Naive thymus-derived CD4-positive, alpha-beta T cell (primary cell): ENCODE data around the gene FAAH. TPM values are rescaled to one million over a fixed set of nuclear protein-coding genes. Genes with fewer than 3 reads are reported as not detected.
"Not testable (repeated sequence)": the region's sequence is repeated elsewhere in the genome, so short reads cannot be mapped to it uniquely, and the experiment has no call there.

ENCODE experiments used
- ATAC-seq: fragments of 150-1000 bp; cut with Tn5 transposase; 2 replicates; pipeline ENCODE4 v1.10.0; 2021; ENCODE audit warnings: mild to moderate bottlenecking, moderate library complexity
- CTCF ChIA-PET: fragments of 350-600 bp; sonication (Branson Sonifier 250); formaldehyde crosslinking; loops from one replicate; lab custom pipeline; 2021; ENCODE audit warnings: antibody characterized with exemption; lab: Charles Lee
- POLR2A ChIA-PET: fragments of 350-600 bp; sonication (Branson Sonifier 250); formaldehyde crosslinking; loops from one replicate; lab custom pipeline; 2021; ENCODE audit warnings: antibody characterized with exemption, inconsistent platforms; lab: Charles Lee
- DNase-seq, 9 donors: peaks; one replicate each; pipeline versions ENCODE4 v3.0.0 to v3.0.0-alpha.2; 2020 to 2022; ENCODE audit warnings: mixed read lengths in 1 of 9
- H3K27ac ChIP-seq: one replicate; pipeline ENCODE4 v1.7.0; 2013; ENCODE audit warnings: mild to moderate bottlenecking, low read depth, low read length, moderate library complexity
- H3K27me3 ChIP-seq, 2 donors: one replicate each; pipeline ENCODE4 v1.7.0; 2013; ENCODE audit warnings: low read length in 2 of 2, mild to moderate bottlenecking in 2 of 2, moderate library complexity in 2 of 2; ENCODE audit not compliant: control insufficient read depth in 2 of 2, insufficient read depth in 2 of 2
- H3K36me3 ChIP-seq, 3 experiments: 1 replicate in 2 of 3; 2 replicates in 1 of 3; pipeline ENCODE4 v1.7.0; 2013; ENCODE audit warnings: low read length in 3 of 3, mild to moderate bottlenecking in 3 of 3, moderate library complexity in 1 of 3; ENCODE audit not compliant: insufficient read depth in 3 of 3, control insufficient read depth in 2 of 3
- H3K4me1 ChIP-seq, 2 donors: one replicate each; pipeline ENCODE4 v1.7.0; 2013; ENCODE audit warnings: low read length in 2 of 2, mild to moderate bottlenecking in 2 of 2, moderate library complexity in 1 of 2; ENCODE audit not compliant: control insufficient read depth in 2 of 2, insufficient read depth in 2 of 2
- H3K4me3 ChIP-seq: 2 replicates; pipeline ENCODE4 v1.7.0; 2013; ENCODE audit warnings: mild to moderate bottlenecking, low read length
- H3K9me3 ChIP-seq, 3 experiments: 1 replicate in 2 of 3; 2 replicates in 1 of 3; pipeline ENCODE4 v1.7.0; 2013; ENCODE audit warnings: low read length in 3 of 3; ENCODE audit not compliant: control insufficient read depth in 2 of 3
- H3K27ac Mint-ChIP-seq, 9 donors: one replicate each; pipeline ENCODE4 v1.8.0; 2020 to 2022; ENCODE audit warnings: mixed read lengths in 9 of 9, mild to moderate bottlenecking in 8 of 9, moderate library complexity in 5 of 9, inconsistent platforms in 2 of 9
- H3K27me3 Mint-ChIP-seq, 5 donors: one replicate each; pipeline ENCODE4 v1.8.0; 2021 to 2022; ENCODE audit warnings: mixed read lengths in 5 of 5, mild to moderate bottlenecking in 1 of 5
- H3K36me3 Mint-ChIP-seq, 5 donors: one replicate each; pipeline ENCODE4 v1.8.0; 2020 to 2022; ENCODE audit warnings: mixed read lengths in 5 of 5, mild to moderate bottlenecking in 3 of 5, inconsistent platforms in 1 of 5
- H3K4me1 Mint-ChIP-seq, 7 donors: one replicate each; pipeline ENCODE4 v1.8.0; 2020 to 2022; ENCODE audit warnings: mixed read lengths in 7 of 7, mild to moderate bottlenecking in 3 of 7, inconsistent platforms in 1 of 7
- H3K4me3 Mint-ChIP-seq, 10 donors: one replicate each; pipeline ENCODE4 v1.8.0; 2020 to 2022; ENCODE audit warnings: mild to moderate bottlenecking in 10 of 10, mixed read lengths in 10 of 10, moderate library complexity in 6 of 10, inconsistent platforms in 2 of 10
- H3K9me3 Mint-ChIP-seq, 11 donors: one replicate each; pipeline ENCODE4 v1.8.0; 2020 to 2022; ENCODE audit warnings: mixed read lengths in 11 of 11, mild to moderate bottlenecking in 4 of 11, inconsistent platforms in 1 of 11, moderate library complexity in 1 of 11
- intact Hi-C, 2 donors: fragments of 100-400 bp; cut with micrococcal nuclease; formaldehyde crosslinking; loops; one replicate each; pipeline ENCODE4 v1.15.1; 2023
- polyA plus RNA-seq, 2 donors: library from polyadenylated mRNA; unstranded; fragments of 300-500 nt; fragmentation: Illumina TruSeq; gene quantifications; one replicate each; pipeline ENCODE4 v1.2.3, GENCODE V29; 2021
- total RNA-seq, 6 experiments: library from RNA in 5 of 6; stranded (reverse) in 5 of 6; gene quantifications; 1 replicate in 5 of 6; 2 replicates in 1 of 6; pipeline ENCODE4 v1.2.3 and lab custom pipeline; 2021 to 2026

Gene FAAH
- total RNA-seq (10 to 100 TPM in 2 of 5 experiments, 1 to 10 TPM in 3; 3.8 to 17.1 (median 8.5) TPM), polyA plus RNA-seq (1 to 10 TPM; 1.6 to 4.3 TPM), total RNA-seq (lab: John Stamatoyannopoulos, UW) (5.7 reads per million, percentile 26 among the genes with 10 or more reads in this experiment)

- Histone ChIP-seq H3K9me3 (peaks cover 0 to 14% (median 0%) of the 10 kb centered on the region in 3 experiments), H3K36me3 (no peaks in the 10 kb centered on the region), H3K4me1 (no peaks in the 10 kb centered on the region), H3K27me3 (no peaks in the 10 kb centered on the region), H3K27ac (no peak within 1 kb of the TSS), H3K4me3 (peak within 1 kb of the TSS; percentile 43)
- Mint-ChIP-seq H3K4me1 (peaks cover 0 to 23% (median 11%) of the 10 kb centered on the region in 7 donors), H3K27ac (peak within 1 kb of the TSS in 4 of 9 donors; percentile 57 to 86 (median 64)), H3K9me3 (peaks cover 0 to 20% (median 10%) of the 10 kb centered on the region in 11 donors), H3K4me3 (peak within 1 kb of the TSS; percentile 70 to 93 (median 84)), H3K36me3 (peaks cover 4 to 23% (median 13%) of the 10 kb centered on the region in 5 donors), H3K27me3 (peaks cover 25 to 46% (median 32%) of the 10 kb centered on the region in 5 donors)
- POLR2A ChIA-PET, result no interaction called here
- intact Hi-C loops, result no loop called here
- CTCF ChIA-PET, result no interaction called here
- peak; percentile 83 for ATAC-seq
- DNase-seq, result peak; percentile 27 to 63 (median 49)
These were observed at the start of gene FAAH for GRCh38 chr1:46394108-46394871. FAAH (plus strand) TSS chr1:46394317; CDS start chr1:46394349, 32 bp downstream.

- DNase-seq (no peak), ATAC-seq (no peak)
- peaks cover 5% of the 10 kb centered on the region in 2 donors for H3K4me1 ChIP-seq
- H3K36me3 ChIP-seq, result peaks cover 2 to 50% (median 2%) of the 10 kb centered on the region in 3 experiments
- POLR2A ChIA-PET, result interaction anchor here (1.1 kb wide), 1 partner anchor 97 kb away, joined by 3 read pairs; no protein-coding TSS in a partner anchor
- H3K27ac ChIP-seq, result no peak overlapping the region
- no peaks in the 10 kb centered on the region for H3K27me3 Mint-ChIP-seq
- no peaks in the 10 kb centered on the region for H3K9me3 ChIP-seq
- peaks cover 4 to 42% (median 10%) of the 10 kb centered on the region in 5 donors for H3K36me3 Mint-ChIP-seq
- CTCF ChIA-PET, result no interaction called here
- peaks cover 36 to 57% (median 45%) of the 10 kb centered on the region in 7 donors for H3K4me1 Mint-ChIP-seq
- no peaks in the 10 kb centered on the region for H3K27me3 ChIP-seq
- peaks cover 0 to 4% (median 0%) of the 10 kb centered on the region in 11 donors for H3K9me3 Mint-ChIP-seq
- no peak overlapping the region for H3K4me3 ChIP-seq
- no peak overlapping the region for H3K4me3 Mint-ChIP-seq
- intact Hi-C loops, result loop anchor here in 1 of 2 donors (10.0 kb wide), 1 partner anchor 60 kb away; no protein-coding TSS in a partner anchor
- peak overlapping the region in 6 of 9 donors; percentile 23 to 100 (median 82) for H3K27ac Mint-ChIP-seq
These were observed 49.6 kb upstream of the FAAH start for GRCh38 chr1:46344481-46344880.

GRCh38 chr1:46345281-46345680 is 48.8 kb upstream of the FAAH start:
- Mint-ChIP-seq H3K4me3 (no peak overlapping the region), H3K4me1 (peaks cover 36 to 56% (median 40%) of the 10 kb centered on the region in 7 donors), H3K9me3 (peaks cover 0 to 2% (median 0%) of the 10 kb centered on the region in 11 donors), H3K36me3 (peaks cover 8 to 48% (median 14%) of the 10 kb centered on the region in 5 donors), H3K27me3 (no peaks in the 10 kb centered on the region), H3K27ac (peak overlapping the region in 5 of 9 donors; percentile 28 to 100 (median 43))
- ChIA-PET CTCF (interaction anchor here (1.7 kb wide), 1 partner anchor 19 kb away, joined by 6 read pairs; no protein-coding TSS in a partner anchor), POLR2A (interaction anchor here (0.7 kb wide), 1 partner anchor 26 kb away, joined by 5 read pairs; no protein-coding TSS in a partner anchor)
- intact Hi-C loops, result loop anchor here in 1 of 2 donors (10.0 kb wide), 1 partner anchor 60 kb away; no protein-coding TSS in a partner anchor
- Histone ChIP-seq H3K36me3 (peaks cover 6 to 58% (median 7%) of the 10 kb centered on the region in 3 experiments), H3K4me3 (no peak overlapping the region), H3K27ac (no peak overlapping the region), H3K9me3 (no peaks in the 10 kb centered on the region), H3K27me3 (no peaks in the 10 kb centered on the region), H3K4me1 (peaks cover 5% of the 10 kb centered on the region in 2 donors)
- DNase-seq, result no peak
- ATAC-seq, result no peak

- ATAC-seq, result no peak
- Histone ChIP-seq H3K27me3 (no peaks in the 10 kb centered on the region), H3K4me1 (no peaks in the 10 kb centered on the region), H3K9me3 (no peaks in the 10 kb centered on the region), H3K4me3 (no peak overlapping the region), H3K36me3 (peaks cover 6 to 62% (median 7%) of the 10 kb centered on the region in 3 experiments), H3K27ac (no peak overlapping the region)
- ChIA-PET POLR2A (no interaction called here), CTCF (no interaction called here)
- no peak overlapping the region for H3K4me3 Mint-ChIP-seq
- intact Hi-C loops, result no loop called here
- peaks cover 5 to 14% (median 8%) of the 10 kb centered on the region in 7 donors for H3K4me1 Mint-ChIP-seq
- H3K36me3 Mint-ChIP-seq, result peaks cover 4 to 53% (median 22%) of the 10 kb centered on the region in 5 donors
- H3K27me3 Mint-ChIP-seq, result no peaks in the 10 kb centered on the region
- H3K27ac Mint-ChIP-seq, result no peak overlapping the region
- DNase-seq, result no peak
- no peaks in the 10 kb centered on the region for H3K9me3 Mint-ChIP-seq
These were observed 41.8 kb upstream of the FAAH start for GRCh38 chr1:46352363-46352762.

- H3K4me3 ChIP-seq, POLR2A ChIA-PET, CTCF ChIA-PET, H3K4me1 Mint-ChIP-seq, H3K4me3 Mint-ChIP-seq, ATAC-seq, H3K27me3 Mint-ChIP-seq, H3K27ac Mint-ChIP-seq, H3K9me3 ChIP-seq, H3K27me3 ChIP-seq, H3K27ac ChIP-seq, intact Hi-C loops, H3K4me1 ChIP-seq, DNase-seq, H3K9me3 Mint-ChIP-seq: not testable (repeated sequence)
- H3K36me3 ChIP-seq, result peaks cover 0 to 47% (median 5%) of the 10 kb centered on the region in 3 experiments
- peaks cover 0 to 37% (median 16%) of the 10 kb centered on the region in 5 donors for H3K36me3 Mint-ChIP-seq
These were observed 38.2 kb upstream of the FAAH start for GRCh38 chr1:46355920-46356319.

GRCh38 chr1:46362158-46362557 is 32.0 kb upstream of the FAAH start:
- POLR2A ChIA-PET, result no interaction called here
- H3K27me3 ChIP-seq, result no peaks in the 10 kb centered on the region
- intact Hi-C loops, result no loop called here
- H3K36me3 ChIP-seq, result peaks cover 0 to 44% (median 16%) of the 10 kb centered on the region in 3 experiments
- Mint-ChIP-seq H3K27me3 (no peaks in the 10 kb centered on the region), H3K9me3 (no peaks in the 10 kb centered on the region), H3K4me3 (no peak overlapping the region), H3K4me1 (peaks cover 0 to 4% (median 0%) of the 10 kb centered on the region in 7 donors), H3K36me3 (peaks cover 11 to 44% (median 28%) of the 10 kb centered on the region in 5 donors), H3K27ac (no peak overlapping the region)
- no peak overlapping the region for H3K27ac ChIP-seq
- H3K4me1 ChIP-seq, result no peaks in the 10 kb centered on the region
- H3K9me3 ChIP-seq, result no peaks in the 10 kb centered on the region
- H3K4me3 ChIP-seq, result no peak overlapping the region
- ATAC-seq, result no peak
- no peak for DNase-seq
- CTCF ChIA-PET, result no interaction called here
